Thymus (tissue), 11 donors: ENCODE data around the gene CEND1. TPM values are rescaled to one million over a fixed set of nuclear protein-coding genes. Genes with fewer than 3 reads are reported as not detected.
"Not testable (repeated sequence)": the region's sequence is repeated elsewhere in the genome, so short reads cannot be mapped to it uniquely, and the experiment has no call there.

Experiments
- DNase-seq, 9 donors: peaks; one replicate each; pipeline ENCODE4 v3.0.0-alpha.2; 2013; ENCODE audit warnings: low spot score in 9 of 9, low read depth in 6 of 9, missing footprints in 1 of 9
- H3K27ac ChIP-seq, 2 donors: one replicate each; pipeline ENCODE4 v1.5.1; 2013; ENCODE audit warnings: control low read depth in 1 of 2, low read depth in 1 of 2, low read length in 1 of 2, mild to moderate bottlenecking in 1 of 2, moderate library complexity in 1 of 2
- H3K27me3 ChIP-seq, 2 donors: one replicate each; pipeline ENCODE4 v1.5.1; 2013; ENCODE audit warnings: low read length in 1 of 2; ENCODE audit not compliant: control insufficient read depth in 2 of 2, insufficient read depth in 1 of 2
- H3K36me3 ChIP-seq, 2 donors: one replicate each; pipeline ENCODE4 v1.5.1; 2013; ENCODE audit warnings: low read length in 1 of 2, mild to moderate bottlenecking in 1 of 2, moderate library complexity in 1 of 2; ENCODE audit not compliant: control insufficient read depth in 2 of 2, insufficient read depth in 2 of 2
- H3K4me1 ChIP-seq, 2 donors: one replicate each; pipeline ENCODE4 v1.5.1; 2013; ENCODE audit warnings: low read length in 2 of 2; ENCODE audit not compliant: control insufficient read depth in 2 of 2, insufficient read depth in 2 of 2
- H3K4me3 ChIP-seq, 2 donors: one replicate each; pipeline ENCODE4 v1.5.1; 2013; ENCODE audit warnings: low read length in 2 of 2, control low read depth in 1 of 2, mild to moderate bottlenecking in 1 of 2
- H3K9me3 ChIP-seq, 2 donors: one replicate each; pipeline ENCODE4 v1.5.1; 2013; ENCODE audit warnings: low read length in 1 of 2, mild to moderate bottlenecking in 1 of 2; ENCODE audit not compliant: control insufficient read depth in 2 of 2, insufficient read depth in 1 of 2
- WGBS: extraction: QIAGEN DNeasy Blood & Tissue Kit; methylation state at CpG from one replicate; pipeline ENCODE4 v1.1.7; 2013; 5-methylcytosine and 5-hydroxymethylcytosine counted together
- polyA plus RNA-seq: library from polyadenylated mRNA; stranded (reverse); fragments of 200-250 nt; gene quantifications from one replicate; pipeline ENCODE4 v1.2.3, GENCODE V29; 2013
- total RNA-seq: library from RNA; stranded (reverse); fragments of 120-200 nt; gene quantifications from one replicate; pipeline ENCODE4 v1.2.4, GENCODE V29; 2013
- donor health status: healthy.

Gene CEND1
- total and polyA plus RNA-seq, 2 donors: 0.19 to 0.25 TPM

DNA sequence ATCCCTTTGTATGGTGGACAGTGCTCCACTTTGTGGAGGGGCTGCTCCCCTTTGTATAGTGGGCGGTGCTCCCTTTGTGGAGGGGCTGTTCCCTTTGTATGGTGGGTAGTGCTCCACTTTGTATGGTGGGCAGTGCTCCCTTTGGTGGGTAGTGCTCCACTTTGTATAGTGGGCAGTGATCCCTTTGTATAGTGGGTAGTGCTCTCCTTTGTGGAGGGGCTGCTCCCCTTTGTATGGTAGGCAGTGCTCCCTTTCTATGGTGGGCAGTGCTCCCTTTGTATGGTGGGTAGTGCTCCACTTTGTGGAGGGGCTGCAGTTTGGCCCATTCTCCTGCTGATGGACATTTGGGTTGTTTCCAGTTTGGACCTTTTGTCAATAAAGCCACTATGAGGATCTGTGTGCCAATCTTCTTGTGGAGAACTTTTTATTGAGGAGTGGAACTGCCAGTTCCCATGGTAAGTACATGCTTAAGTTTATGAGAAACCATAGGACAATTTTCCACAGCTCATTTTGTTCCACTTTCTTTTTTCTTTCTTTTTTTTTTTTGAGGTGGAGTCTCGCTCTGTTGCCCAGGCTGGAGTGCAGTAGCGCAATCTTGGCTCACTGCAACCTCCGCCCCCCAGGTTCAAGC lies 47.2 kb downstream of the CEND1 start:
- WGBS: 97% methylated on average over 4 of the region's 4 CpGs
- Histone ChIP-seq H3K4me3 (no peak overlapping the region), H3K27ac (no peak overlapping the region), H3K27me3 (peaks cover 0 to 21% of the 10 kb centered on the region in 2 donors), H3K36me3 (no peaks in the 10 kb centered on the region), H3K9me3 (peaks cover 0 to 2% of the 10 kb centered on the region in 2 donors), H3K4me1 (peaks cover 3 to 7% of the 10 kb centered on the region in 2 donors)
- no peak for DNase-seq

DNA sequence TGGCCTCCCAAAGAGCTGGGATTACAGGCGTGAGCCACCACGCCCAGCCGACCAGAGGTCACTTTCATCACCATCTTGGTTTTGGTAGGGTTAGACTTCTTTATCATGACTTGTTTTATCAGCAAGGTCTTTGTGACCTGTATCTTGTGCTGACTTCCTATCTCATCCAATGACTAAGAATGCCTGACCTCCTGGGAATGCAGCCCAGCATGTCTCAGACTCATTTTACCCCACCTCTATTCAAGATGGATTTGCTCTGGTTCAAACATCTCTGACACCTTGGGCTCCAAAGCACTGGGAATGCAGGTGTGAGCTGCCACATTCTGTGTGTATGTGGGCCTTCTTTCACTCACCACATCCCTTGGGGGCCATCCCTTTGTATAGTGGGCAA lies 47.7 kb downstream of the CEND1 start:
- DNase-seq: no peak
- H3K4me1 ChIP-seq: peaks cover 3 to 12% of the 10 kb centered on the region in 2 donors
- H3K9me3 ChIP-seq: peaks cover 0 to 2% of the 10 kb centered on the region in 2 donors
- over 99% methylated on average over 3 of the region's 3 CpGs for WGBS
- H3K27me3 ChIP-seq: peaks cover 0 to 26% of the 10 kb centered on the region in 2 donors
- H3K36me3 ChIP-seq: no peaks in the 10 kb centered on the region
- H3K27ac ChIP-seq: no peak overlapping the region
- H3K4me3 ChIP-seq: no peak overlapping the region

DNA sequence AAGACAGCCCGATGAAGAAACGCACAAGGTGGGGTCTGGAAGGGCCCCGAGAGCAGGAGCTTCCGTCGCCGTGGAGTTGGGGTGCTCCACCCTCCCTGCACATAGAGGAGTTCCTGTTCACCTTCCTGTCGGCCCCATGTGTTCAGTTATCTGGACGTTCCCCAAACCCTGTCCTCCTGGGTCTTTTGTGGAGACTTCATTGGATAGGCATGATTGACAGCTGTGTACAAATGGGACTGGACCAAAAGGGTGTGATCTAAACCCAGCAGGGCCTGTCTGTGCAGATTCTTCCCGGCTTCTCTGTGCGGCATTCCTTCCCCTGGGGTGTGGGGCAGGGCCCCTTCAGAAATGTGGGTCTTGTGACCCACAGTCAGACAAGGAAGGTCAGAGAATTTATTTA lies 52.0 kb downstream of the CEND1 start:
- not testable (repeated sequence) for DNase-seq

DNA sequence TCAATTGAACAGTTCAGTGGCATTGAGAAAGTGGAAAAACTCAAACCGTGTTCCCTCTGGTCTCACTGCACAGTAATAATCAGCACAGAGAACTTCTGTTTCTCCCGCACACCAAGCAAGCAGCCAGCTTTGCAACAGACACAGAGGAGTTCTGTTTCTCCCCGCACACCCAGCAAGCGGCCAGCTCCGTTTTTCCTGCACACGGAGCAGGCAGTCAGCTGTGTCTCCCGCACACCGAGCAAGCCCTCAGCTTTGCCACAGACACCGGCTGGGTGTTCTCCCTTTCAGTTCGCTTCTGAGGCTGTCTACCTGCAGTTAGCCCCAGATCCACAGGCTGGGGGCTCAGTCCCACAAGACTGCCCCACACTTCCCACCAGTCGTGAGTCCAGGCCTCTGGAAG lies 52.5 kb downstream of the CEND1 start:
- H3K36me3 ChIP-seq: no peaks in the 10 kb centered on the region
- no peak overlapping the region for H3K4me3 ChIP-seq
- H3K4me1 ChIP-seq: peaks cover 0 to 6% of the 10 kb centered on the region in 2 donors
- peaks cover 0 to 3% of the 10 kb centered on the region in 2 donors for H3K9me3 ChIP-seq
- 9% methylated on average over 11 of the region's 11 CpGs for WGBS
- peaks cover 0 to 29% of the 10 kb centered on the region in 2 donors for H3K27me3 ChIP-seq
- no peak overlapping the region for H3K27ac ChIP-seq
- DNase-seq: no peak

More for the DNA sequence above, 52.0 kb downstream of the CEND1 start:
- H3K27ac ChIP-seq, H3K9me3 ChIP-seq, H3K4me3 ChIP-seq, H3K4me1 ChIP-seq, H3K36me3 ChIP-seq: not testable (repeated sequence)
- WGBS: 23% methylated on average over 10 of the region's 10 CpGs
- H3K27me3 ChIP-seq: peaks cover 0 to 29% of the 10 kb centered on the region in 2 donors

Other genes with a start within 250 kb of the CEND1 start
- 1.1 TPM for gene LMNTD2, start 229.4 kb downstream of the CEND1 start, total RNA-seq
- 5.8 TPM for gene LMNTD2, start 229.4 kb downstream of the CEND1 start, polyA plus RNA-seq
- 22.5 TPM for gene RASSF7, start 229.1 kb downstream of the CEND1 start, total RNA-seq
- gene RASSF7, start 229.1 kb downstream of the CEND1 start, polyA plus RNA-seq: 51.2 TPM
- 17.0 TPM for gene PHRF1, start 213.6 kb downstream of the CEND1 start, total RNA-seq
- 23.7 TPM for gene PHRF1, start 213.6 kb downstream of the CEND1 start, polyA plus RNA-seq
- 44.5 TPM for gene IRF7, start 174.1 kb downstream of the CEND1 start, total RNA-seq
- 102 TPM for gene IRF7, start 174.1 kb downstream of the CEND1 start, polyA plus RNA-seq
- not detected for gene CDHR5, start 165.1 kb downstream of the CEND1 start, total RNA-seq
- gene CDHR5, start 165.1 kb downstream of the CEND1 start, polyA plus RNA-seq: 0.05 TPM
- 0.19 TPM for gene SCT, start 162.9 kb downstream of the CEND1 start, total RNA-seq
- 0.25 TPM for gene SCT, start 162.9 kb downstream of the CEND1 start, polyA plus RNA-seq
- 0.09 TPM for gene DRD4, start 152.8 kb downstream of the CEND1 start, total RNA-seq
- gene DRD4, start 152.8 kb downstream of the CEND1 start, polyA plus RNA-seq: 0.82 TPM
- 20.7 TPM for gene DEAF1, start 94.9 kb downstream of the CEND1 start, total RNA-seq
- gene DEAF1, start 94.9 kb downstream of the CEND1 start, polyA plus RNA-seq: 27.2 TPM
- 17.7 TPM for gene TMEM80, start 94.3 kb downstream of the CEND1 start, total RNA-seq
- gene TMEM80, start 94.3 kb downstream of the CEND1 start, polyA plus RNA-seq: 31.1 TPM
- gene EPS8L2, start 83.9 kb downstream of the CEND1 start, total RNA-seq: 3.9 TPM
- 28.8 TPM for gene EPS8L2, start 83.9 kb downstream of the CEND1 start, polyA plus RNA-seq
- gene TALDO1, start 42.6 kb downstream of the CEND1 start, total RNA-seq: 141 TPM
- 115 TPM for gene TALDO1, start 42.6 kb downstream of the CEND1 start, polyA plus RNA-seq
- gene GATD1, start 12.6 kb downstream of the CEND1 start, total RNA-seq: 13.0 TPM
- gene GATD1, start 12.6 kb downstream of the CEND1 start, polyA plus RNA-seq: 31.2 TPM
- gene SLC25A22, start 8.2 kb upstream of the CEND1 start, total RNA-seq: 5.7 TPM
- 11.8 TPM for gene SLC25A22, start 8.2 kb upstream of the CEND1 start, polyA plus RNA-seq
- 6.6 TPM for gene PIDD1, start 15.1 kb upstream of the CEND1 start, total RNA-seq
- gene PIDD1, start 15.1 kb upstream of the CEND1 start, polyA plus RNA-seq: 46.0 TPM
- gene RPLP2, start 19.9 kb upstream of the CEND1 start, total RNA-seq: 1,873 TPM
- gene RPLP2, start 19.9 kb upstream of the CEND1 start, polyA plus RNA-seq: 2,667 TPM
- gene PNPLA2, start 28.8 kb upstream of the CEND1 start, total RNA-seq: 10.5 TPM
- 83.6 TPM for gene PNPLA2, start 28.8 kb upstream of the CEND1 start, polyA plus RNA-seq
- gene CRACR2B, start 37.8 kb upstream of the CEND1 start, total RNA-seq: 0.57 TPM
- 6.2 TPM for gene CRACR2B, start 37.8 kb upstream of the CEND1 start, polyA plus RNA-seq
- gene CD151, start 42.9 kb upstream of the CEND1 start, total RNA-seq: 19.5 TPM
- 82.3 TPM for gene CD151, start 42.9 kb upstream of the CEND1 start, polyA plus RNA-seq
- gene POLR2L, start 52.4 kb upstream of the CEND1 start, total RNA-seq: 92.3 TPM
- gene POLR2L, start 52.4 kb upstream of the CEND1 start, polyA plus RNA-seq: 92.1 TPM
- gene TSPAN4, start 52.8 kb upstream of the CEND1 start, total RNA-seq: 22.2 TPM
- 56.7 TPM for gene TSPAN4, start 52.8 kb upstream of the CEND1 start, polyA plus RNA-seq
- 17.8 TPM for gene CHID1, start 120.7 kb upstream of the CEND1 start, total RNA-seq
- gene CHID1, start 120.7 kb upstream of the CEND1 start, polyA plus RNA-seq: 35.7 TPM
- gene AP2A2, start 135.8 kb upstream of the CEND1 start, total RNA-seq: 14.6 TPM
- gene AP2A2, start 135.8 kb upstream of the CEND1 start, polyA plus RNA-seq: 57.2 TPM
- gene MUC6, start 246.6 kb upstream of the CEND1 start, total RNA-seq: 0.19 TPM
- 0.16 TPM for gene MUC6, start 246.6 kb upstream of the CEND1 start, polyA plus RNA-seq